H9 (cell line): Measurements from ENCODE around the gene MICAL3. TPM values are rescaled to one million over a fixed set of nuclear protein-coding genes. Genes with fewer than 3 reads are reported as not detected.
"Not testable (repeated sequence)": the region's sequence is repeated elsewhere in the genome, so short reads cannot be mapped to it uniquely, and the experiment has no call there.

ENCODE experiments used
- DNase-seq: peaks from one replicate; pipeline ENCODE4 v3.0.0-alpha.2; 2017
- H2AFZ ChIP-seq: one replicate; pipeline ENCODE4 v1.6.1; 2013; ENCODE audit warnings: mild to moderate bottlenecking, low read length, control low read depth, moderate library complexity
- H2AK5ac ChIP-seq: 2 replicates; pipeline ENCODE4 v1.6.1; 2013; ENCODE audit warnings: low read length, control low read depth, mixed read lengths; ENCODE audit not compliant: insufficient read length
- H2BK120ac ChIP-seq: one replicate; pipeline ENCODE4 v1.6.1; 2013; ENCODE audit warnings: low read depth, mild to moderate bottlenecking, low read length, control low read depth, inconsistent platforms; ENCODE audit not compliant: poor library complexity, severe bottlenecking
- H2BK12ac ChIP-seq: 2 replicates; pipeline ENCODE4 v1.6.1; 2013; ENCODE audit warnings: low read length, control low read depth, mixed read lengths, low read depth; ENCODE audit not compliant: insufficient read length
- H2BK15ac ChIP-seq: 2 replicates; pipeline ENCODE4 v1.6.1; 2013; ENCODE audit warnings: low read depth, low read length, control low read depth
- H2BK20ac ChIP-seq: one replicate; pipeline ENCODE4 v1.6.1; 2013; ENCODE audit warnings: low read depth, mild to moderate bottlenecking, low read length, control low read depth, inconsistent platforms; ENCODE audit not compliant: poor library complexity, severe bottlenecking
- H2BK5ac ChIP-seq: 2 replicates; pipeline ENCODE4 v1.6.1; 2013; ENCODE audit warnings: low read length, control low read depth, mixed read lengths; ENCODE audit not compliant: insufficient read length
- H3K14ac ChIP-seq: 2 replicates; pipeline ENCODE4 v1.6.1; 2013; ENCODE audit warnings: low read length, control low read depth; ENCODE audit not compliant: insufficient read depth
- H3K18ac ChIP-seq: 2 replicates; pipeline ENCODE4 v1.6.1; 2013; ENCODE audit warnings: low read depth, mild to moderate bottlenecking, mixed read lengths, low read length, control low read depth; ENCODE audit not compliant: insufficient read length
- H3K23ac ChIP-seq: 2 replicates; pipeline ENCODE4 v1.6.1; 2013; ENCODE audit warnings: low read length, control low read depth, mixed read lengths, low read depth; ENCODE audit not compliant: insufficient read length
- H3K23me2 ChIP-seq: 2 replicates; pipeline ENCODE4 v1.6.1; 2013; ENCODE audit warnings: low read depth, mild to moderate bottlenecking, mixed read lengths, low read length, control low read depth; ENCODE audit not compliant: insufficient read length, poor library complexity, severe bottlenecking
- H3K27ac ChIP-seq: 2 replicates; pipeline ENCODE4 v1.5.1; 2013; ENCODE audit warnings: low read length, control low read depth, mixed read lengths, low read depth; ENCODE audit not compliant: insufficient read length
- H3K27me3 ChIP-seq: 2 replicates; pipeline ENCODE4 v1.6.1; 2013; ENCODE audit warnings: low read length, control low read depth, inconsistent platforms; ENCODE audit not compliant: insufficient read depth
- H3K4ac ChIP-seq: 2 replicates; pipeline ENCODE4 v1.6.1; 2013; ENCODE audit warnings: low read depth, mild to moderate bottlenecking, control low read depth, inconsistent platforms, low read length, moderate library complexity
- H3K4me1 ChIP-seq: 2 replicates; pipeline ENCODE4 v1.6.1; 2013; ENCODE audit warnings: low read length, control low read depth, inconsistent platforms; ENCODE audit not compliant: insufficient read depth
- H3K4me2 ChIP-seq: 2 replicates; pipeline ENCODE4 v1.6.1; 2013; ENCODE audit warnings: low read length, control low read depth, mixed read lengths; ENCODE audit not compliant: insufficient read length, insufficient read depth
- H3K56ac ChIP-seq: 2 replicates; pipeline ENCODE4 v1.6.1; 2013; ENCODE audit warnings: low read depth, mild to moderate bottlenecking, mixed read lengths, low read length, control low read depth; ENCODE audit not compliant: insufficient read length
- H3K79me1 ChIP-seq: 2 replicates; pipeline ENCODE4 v1.6.1; 2013; ENCODE audit warnings: low read depth, mild to moderate bottlenecking, moderate library complexity, low read length, control low read depth, inconsistent platforms; ENCODE audit not compliant: insufficient read depth, poor library complexity, severe bottlenecking
- H3K79me2 ChIP-seq: 2 replicates; pipeline ENCODE4 v1.6.1; 2013; ENCODE audit warnings: low read length, control low read depth, inconsistent platforms; ENCODE audit not compliant: insufficient read depth
- H3K9ac ChIP-seq: 2 replicates; pipeline ENCODE4 v1.6.1; 2013; ENCODE audit warnings: low read length, control low read depth, mixed read lengths; ENCODE audit not compliant: insufficient read length; ENCODE audit errors: extremely low read depth
- H3K9me3 ChIP-seq: one replicate; pipeline ENCODE4 v1.6.1; 2013; ENCODE audit warnings: low read depth, low read length, inconsistent platforms; ENCODE audit not compliant: control insufficient read depth
- H3T11ph ChIP-seq: one replicate; pipeline ENCODE4 v1.6.1; 2013; ENCODE audit warnings: mild to moderate bottlenecking, low read length, control low read depth, inconsistent platforms
- H4K20me1 ChIP-seq: one replicate; pipeline ENCODE4 v1.6.1; 2013; ENCODE audit not compliant: control insufficient read depth, insufficient read length, insufficient read depth
- H4K5ac ChIP-seq: 2 replicates; pipeline ENCODE4 v1.6.1; 2013; ENCODE audit warnings: low read depth, mild to moderate bottlenecking, mixed read lengths, low read length, control low read depth; ENCODE audit not compliant: insufficient read length
- H4K8ac ChIP-seq: replicated peaks from 2 replicates; pipeline ENCODE4 v1.6.1; 2013; ENCODE audit warnings: low read length, control low read depth, mixed read lengths, low read depth; ENCODE audit not compliant: insufficient read length
- H4K91ac ChIP-seq: 2 replicates; pipeline ENCODE4 v1.6.1; 2013; ENCODE audit warnings: low read depth, mild to moderate bottlenecking, moderate library complexity, mixed read lengths, low read length, control low read depth; ENCODE audit not compliant: insufficient read length
- H3K27ac Mint-ChIP-seq, 3 experiments: 2 replicates in 2 of 3; 3 replicates in 1 of 3; pipeline ENCODE4 v1.8.0; 2020 to 2021; ENCODE audit warnings: mixed read lengths in 3 of 3, mild to moderate bottlenecking in 1 of 3, moderate library complexity in 1 of 3
- H3K27me3 Mint-ChIP-seq: 2 replicates; pipeline ENCODE4 v1.8.0; 2021; ENCODE audit warnings: low read depth, mild to moderate bottlenecking, moderate library complexity, mixed read lengths
- H3K36me3 Mint-ChIP-seq, 3 experiments: 2 replicates in 2 of 3; 3 replicates in 1 of 3; pipeline ENCODE4 v1.8.0; 2020 to 2021; ENCODE audit warnings: low read depth in 3 of 3, mixed read lengths in 3 of 3; ENCODE audit not compliant: insufficient read depth in 1 of 3
- H3K4me1 Mint-ChIP-seq, 2 experiments: 2 replicates each; pipeline ENCODE4 v1.8.0; 2020; ENCODE audit warnings: mixed read lengths in 2 of 2
- H3K4me3 Mint-ChIP-seq, 2 experiments: 2 replicates in 1 of 2; 3 replicates in 1 of 2; pipeline ENCODE4 v1.8.0; 2020 to 2021; ENCODE audit warnings: mild to moderate bottlenecking in 2 of 2, mixed read lengths in 2 of 2, moderate library complexity in 1 of 2
- H3K9me3 Mint-ChIP-seq, 2 experiments: 2 replicates in 1 of 2; 3 replicates in 1 of 2; pipeline ENCODE4 v1.8.0; 2020; ENCODE audit warnings: mild to moderate bottlenecking in 2 of 2, mixed read lengths in 2 of 2, moderate library complexity in 1 of 2
- WGBS: extraction: QIAGEN DNeasy Blood & Tissue Kit; methylation state at CpG from one replicate; pipeline ENCODE4 v1.1.7; 2013; ENCODE audit warnings: missing lambda C conversion rate, low lambda C conversion rate, mixed read lengths; ENCODE audit not compliant: insufficient read length; ENCODE audit errors: extremely low coverage; 5-methylcytosine and 5-hydroxymethylcytosine counted together
- total RNA-seq: library from RNA; stranded (reverse); gene quantifications from 2 replicates; pipeline ENCODE4 v1.2.1, GENCODE V29; 2021
- TF ChIP-seq, protein P1 (sequence below): fragments of 200-600 bp; sonication (generic); conservative IDR thresholded peaks from 3 replicates; pipeline ENCODE4 v1.8.0; 2021; ENCODE audit warnings: antibody characterized with exemption, mild to moderate bottlenecking

The MICAL3 gene
- total RNA-seq, 1 experiment from 2014 or later = 50.2 TPM

- no peak for DNase-seq
- Histone ChIP-seq H2BK5ac (no peak overlapping the region), H3K4me1 (peaks cover 2% of the 10 kb centered on the region; the same call in 1 of the 2 replicates), H2BK120ac (no peak overlapping the region), H4K20me1 (no peaks in the 10 kb centered on the region), H4K5ac (no peak overlapping the region), H3K79me1 (peaks cover 7% of the 10 kb centered on the region), H3K23me2 (no peaks in the 10 kb centered on the region), H3K23ac (no peak overlapping the region), H2AK5ac (no peak overlapping the region), H3K9ac (no peak overlapping the region), H3K14ac (no peak overlapping the region), H3K27me3 (no peaks in the 10 kb centered on the region), H2AFZ (no peak overlapping the region), H3T11ph (no peak overlapping the region), H3K9me3 (no peaks in the 10 kb centered on the region), H3K56ac (no peak overlapping the region), H3K4me2 (no peak overlapping the region), H4K91ac (no peak overlapping the region), H2BK12ac (no peak overlapping the region), H2BK20ac (no peak overlapping the region), H3K18ac (no peak overlapping the region), H2BK15ac (no peak overlapping the region), H3K27ac (no peak overlapping the region), H4K8ac (no peak overlapping the region), H3K79me2 (peaks cover 6% of the 10 kb centered on the region; the same call in 1 of the 2 replicates), H3K4ac (no peak overlapping the region)
- no peaks in the 10 kb centered on the region for H3K36me3 Mint-ChIP-seq
- H3K4me3 Mint-ChIP-seq = no peak overlapping the region; a peak in 1 of 5 replicates
- H3K27ac Mint-ChIP-seq = peak overlapping the region in 2 of 3 experiments; percentile 12 to 25; a peak in 1 of 7 replicates
- TF ChIP-seq, protein P1, sequence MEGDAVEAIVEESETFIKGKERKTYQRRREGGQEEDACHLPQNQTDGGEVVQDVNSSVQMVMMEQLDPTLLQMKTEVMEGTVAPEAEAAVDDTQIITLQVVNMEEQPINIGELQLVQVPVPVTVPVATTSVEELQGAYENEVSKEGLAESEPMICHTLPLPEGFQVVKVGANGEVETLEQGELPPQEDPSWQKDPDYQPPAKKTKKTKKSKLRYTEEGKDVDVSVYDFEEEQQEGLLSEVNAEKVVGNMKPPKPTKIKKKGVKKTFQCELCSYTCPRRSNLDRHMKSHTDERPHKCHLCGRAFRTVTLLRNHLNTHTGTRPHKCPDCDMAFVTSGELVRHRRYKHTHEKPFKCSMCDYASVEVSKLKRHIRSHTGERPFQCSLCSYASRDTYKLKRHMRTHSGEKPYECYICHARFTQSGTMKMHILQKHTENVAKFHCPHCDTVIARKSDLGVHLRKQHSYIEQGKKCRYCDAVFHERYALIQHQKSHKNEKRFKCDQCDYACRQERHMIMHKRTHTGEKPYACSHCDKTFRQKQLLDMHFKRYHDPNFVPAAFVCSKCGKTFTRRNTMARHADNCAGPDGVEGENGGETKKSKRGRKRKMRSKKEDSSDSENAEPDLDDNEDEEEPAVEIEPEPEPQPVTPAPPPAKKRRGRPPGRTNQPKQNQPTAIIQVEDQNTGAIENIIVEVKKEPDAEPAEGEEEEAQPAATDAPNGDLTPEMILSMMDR = no peak
- H3K9me3 Mint-ChIP-seq = no peaks in the 10 kb centered on the region
- no peaks in the 10 kb centered on the region; the same call in 1 of the 2 replicates for H3K27me3 Mint-ChIP-seq
- peaks cover 53 to 70% of the 10 kb centered on the region in 2 experiments for H3K4me1 Mint-ChIP-seq
- no CpG with 5 or more reads among the region's 5 CpGs for WGBS
Observed at GRCh38 chr22:17985606-17986005, 38.8 kb downstream of the MICAL3 start.

DNA sequence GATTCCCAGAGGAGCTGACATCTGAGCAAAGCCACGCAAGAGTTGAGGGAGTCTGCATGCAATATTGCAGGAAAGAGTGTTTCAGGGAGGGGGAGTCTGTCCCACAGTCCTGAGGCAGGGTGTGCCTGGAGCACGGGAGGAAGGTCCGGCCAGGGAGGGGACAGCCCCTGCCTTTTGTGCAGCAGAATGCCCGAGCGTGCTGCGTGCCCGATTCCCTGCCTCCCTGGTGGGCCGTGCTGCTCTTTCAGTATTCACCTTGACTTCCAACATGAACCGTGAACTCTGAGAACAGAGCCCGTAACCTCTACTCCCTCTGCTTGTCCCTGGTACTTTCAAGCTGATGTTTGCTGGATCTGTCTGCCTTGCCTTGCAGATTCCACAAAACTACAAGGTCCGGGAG lies 39.3 kb downstream of the MICAL3 start:
- not testable (repeated sequence) for H3K27ac ChIP-seq, H2BK20ac ChIP-seq, H2BK15ac ChIP-seq, H3T11ph ChIP-seq, H3K4me2 ChIP-seq, H3K23ac ChIP-seq, H2AK5ac ChIP-seq, DNase-seq, H3K14ac ChIP-seq, H4K5ac ChIP-seq, H2BK5ac ChIP-seq, H3K27me3 Mint-ChIP-seq, H2AFZ ChIP-seq, H3K79me2 ChIP-seq, H3K36me3 Mint-ChIP-seq, H3K27me3 ChIP-seq, H3K4ac ChIP-seq, H4K91ac ChIP-seq, H3K79me1 ChIP-seq, H3K18ac ChIP-seq, H2BK120ac ChIP-seq, H3K23me2 ChIP-seq, H2BK12ac ChIP-seq, H3K9me3 Mint-ChIP-seq, H4K20me1 ChIP-seq, H4K8ac ChIP-seq, H3K56ac ChIP-seq, H3K4me3 Mint-ChIP-seq, H3K4me1 ChIP-seq, H3K9me3 ChIP-seq, H3K27ac Mint-ChIP-seq, H3K9ac ChIP-seq
- peaks cover 53 to 71% of the 10 kb centered on the region in 2 experiments for H3K4me1 Mint-ChIP-seq
- no CpG with 5 or more reads among the region's 11 CpGs for WGBS
